Astrocyte (in vitro differentiated cells and primary cell): Measurements from ENCODE around the gene KCNG2. TPM values are rescaled to one million over a fixed set of nuclear protein-coding genes. Genes with fewer than 3 reads are reported as not detected.

Experiments
- DNase-seq: peaks from one replicate; pipeline ENCODE4 v3.0.0-alpha.2; 2010; ENCODE audit warnings: low read depth
- FAIRE-seq: peaks from 2 replicates; lab custom pipeline; 2011; peaks lifted over from hg19 to GRCh38; lab: Jason Lieb, UNC
- H2AFZ ChIP-seq: 2 replicates; pipeline ENCODE4 v1.6.0; 2012; ENCODE audit warnings: low read depth, low read length, inconsistent platforms
- H3K27ac ChIP-seq: 2 replicates; pipeline ENCODE4 v1.5.1; 2011; ENCODE audit warnings: low read depth, low read length, inconsistent platforms
- H3K27me3 ChIP-seq: 2 replicates; pipeline ENCODE4 v1.6.0; 2011; ENCODE audit warnings: low read length, inconsistent platforms; ENCODE audit not compliant: insufficient read depth
- H3K36me3 ChIP-seq: 2 replicates; pipeline ENCODE4 v1.5.1; 2011; ENCODE audit warnings: low read length, inconsistent platforms; ENCODE audit not compliant: insufficient read depth
- H3K4me1 ChIP-seq: 2 replicates; pipeline ENCODE4 v1.5.1; 2011; ENCODE audit warnings: low read length, inconsistent platforms; ENCODE audit not compliant: insufficient read depth
- H3K4me2 ChIP-seq: 2 replicates; pipeline ENCODE4 v1.6.0; 2012; ENCODE audit warnings: low read length, inconsistent platforms
- H3K4me3 ChIP-seq: 2 replicates; pipeline ENCODE4 v1.5.1; 2011; ENCODE audit warnings: low read depth, mild to moderate bottlenecking, low read length, inconsistent platforms; ENCODE audit not compliant: insufficient read depth
- H3K79me2 ChIP-seq: 2 replicates; pipeline ENCODE4 v1.6.0; 2012; ENCODE audit warnings: mild to moderate bottlenecking, low read length, inconsistent platforms; ENCODE audit not compliant: insufficient read depth
- H3K9ac ChIP-seq: 2 replicates; pipeline ENCODE4 v1.6.0; 2012; ENCODE audit warnings: mild to moderate bottlenecking, low read length, inconsistent platforms
- H3K9me3 ChIP-seq: 2 replicates; pipeline ENCODE4 v1.5.1; 2012; ENCODE audit warnings: low read depth, mild to moderate bottlenecking, low read length, inconsistent platforms; ENCODE audit not compliant: insufficient read depth
- H4K20me1 ChIP-seq: 2 replicates; pipeline ENCODE4 v1.6.0; 2012; ENCODE audit warnings: low read length, inconsistent platforms; ENCODE audit not compliant: insufficient read depth
- H3K27ac Mint-ChIP-seq: one replicate; pipeline ENCODE4 v1.8.0; 2021; ENCODE audit warnings: mild to moderate bottlenecking, mixed read lengths; ENCODE audit not compliant: unreplicated experiment
- H3K27me3 Mint-ChIP-seq: one replicate; pipeline ENCODE4 v1.8.0; 2021; ENCODE audit warnings: low read depth, mixed read lengths; ENCODE audit not compliant: unreplicated experiment
- H3K36me3 Mint-ChIP-seq: one replicate; pipeline ENCODE4 v1.8.0; 2021; ENCODE audit warnings: low read depth, mixed read lengths; ENCODE audit not compliant: unreplicated experiment
- H3K4me1 Mint-ChIP-seq: one replicate; pipeline ENCODE4 v1.8.0; 2021; ENCODE audit warnings: low read depth, mixed read lengths; ENCODE audit not compliant: unreplicated experiment
- H3K4me3 Mint-ChIP-seq: one replicate; pipeline ENCODE4 v1.8.0; 2021; ENCODE audit warnings: mild to moderate bottlenecking, moderate library complexity, mixed read lengths; ENCODE audit not compliant: unreplicated experiment
- H3K9me3 Mint-ChIP-seq: one replicate; pipeline ENCODE4 v1.8.0; 2021; ENCODE audit warnings: mild to moderate bottlenecking, mixed read lengths; ENCODE audit not compliant: unreplicated experiment
- EZH2 ChIP-seq: IDR thresholded peaks from 2 replicates; pipeline ENCODE4 v1.6.1; 2012; ENCODE audit warnings: mild to moderate bottlenecking, low read length, inconsistent platforms; ENCODE audit not compliant: insufficient read depth
- total RNA-seq: library from RNA; stranded (reverse); gene quantifications from 2 replicates; pipeline ENCODE4 v1.2.1, GENCODE V29; 2021
- TF ChIP-seq, protein P1 (sequence below): IDR thresholded peaks from 2 replicates; pipeline ENCODE4 v1.5.1; 2011; ENCODE audit warnings: low read depth, mild to moderate bottlenecking, inconsistent platforms, low read length, moderate library complexity; ENCODE audit not compliant: insufficient read depth

Gene KCNG2
- total RNA-seq, 1 donor from 2014 or later, result 0.16 TPM

DNA sequence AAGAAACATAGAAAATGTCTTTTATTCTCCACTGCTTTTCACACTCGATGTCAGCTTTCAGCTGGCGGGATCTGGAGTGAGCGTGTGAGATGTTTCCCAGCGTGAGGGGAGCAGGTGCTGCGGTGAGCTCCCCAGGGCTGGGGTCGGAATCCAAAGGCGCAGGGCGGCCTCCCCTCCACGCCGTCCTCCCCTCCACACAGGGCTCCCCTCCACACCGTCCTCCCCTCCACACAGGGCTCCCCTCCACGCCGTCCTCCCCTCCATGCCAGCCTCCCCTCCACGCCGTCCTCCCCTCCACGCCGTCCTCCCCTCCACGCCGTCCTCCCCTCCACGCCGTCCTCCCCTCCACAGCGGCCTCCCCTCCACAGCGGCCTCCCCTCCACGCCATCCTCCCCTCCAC, 26.9 kb upstream of the KCNG2 start:
- Histone ChIP-seq H4K20me1 (no peaks in the 10 kb centered on the region), H3K4me1 (no peaks in the 10 kb centered on the region), H3K27me3 (no peaks in the 10 kb centered on the region), H3K9me3 (peaks cover 2% of the 10 kb centered on the region), H3K4me3 (no peak overlapping the region), H3K27ac (no peak overlapping the region), H2AFZ (no peak overlapping the region), H3K9ac (no peak overlapping the region), H3K4me2 (no peak overlapping the region), H3K36me3 (no peaks in the 10 kb centered on the region), H3K79me2 (no peaks in the 10 kb centered on the region)
- Mint-ChIP-seq H3K4me1 (no peaks in the 10 kb centered on the region), H3K36me3 (peaks cover 4% of the 10 kb centered on the region), H3K4me3 (no peak overlapping the region), H3K27ac (no peak overlapping the region), H3K9me3 (peaks cover 13% of the 10 kb centered on the region), H3K27me3 (peaks cover 46% of the 10 kb centered on the region)
- FAIRE-seq (no peak), DNase-seq (no peak)
- TF ChIP-seq, protein P1, sequence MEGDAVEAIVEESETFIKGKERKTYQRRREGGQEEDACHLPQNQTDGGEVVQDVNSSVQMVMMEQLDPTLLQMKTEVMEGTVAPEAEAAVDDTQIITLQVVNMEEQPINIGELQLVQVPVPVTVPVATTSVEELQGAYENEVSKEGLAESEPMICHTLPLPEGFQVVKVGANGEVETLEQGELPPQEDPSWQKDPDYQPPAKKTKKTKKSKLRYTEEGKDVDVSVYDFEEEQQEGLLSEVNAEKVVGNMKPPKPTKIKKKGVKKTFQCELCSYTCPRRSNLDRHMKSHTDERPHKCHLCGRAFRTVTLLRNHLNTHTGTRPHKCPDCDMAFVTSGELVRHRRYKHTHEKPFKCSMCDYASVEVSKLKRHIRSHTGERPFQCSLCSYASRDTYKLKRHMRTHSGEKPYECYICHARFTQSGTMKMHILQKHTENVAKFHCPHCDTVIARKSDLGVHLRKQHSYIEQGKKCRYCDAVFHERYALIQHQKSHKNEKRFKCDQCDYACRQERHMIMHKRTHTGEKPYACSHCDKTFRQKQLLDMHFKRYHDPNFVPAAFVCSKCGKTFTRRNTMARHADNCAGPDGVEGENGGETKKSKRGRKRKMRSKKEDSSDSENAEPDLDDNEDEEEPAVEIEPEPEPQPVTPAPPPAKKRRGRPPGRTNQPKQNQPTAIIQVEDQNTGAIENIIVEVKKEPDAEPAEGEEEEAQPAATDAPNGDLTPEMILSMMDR, result no peak
- TF ChIP-seq EZH2, result no peak

DNA sequence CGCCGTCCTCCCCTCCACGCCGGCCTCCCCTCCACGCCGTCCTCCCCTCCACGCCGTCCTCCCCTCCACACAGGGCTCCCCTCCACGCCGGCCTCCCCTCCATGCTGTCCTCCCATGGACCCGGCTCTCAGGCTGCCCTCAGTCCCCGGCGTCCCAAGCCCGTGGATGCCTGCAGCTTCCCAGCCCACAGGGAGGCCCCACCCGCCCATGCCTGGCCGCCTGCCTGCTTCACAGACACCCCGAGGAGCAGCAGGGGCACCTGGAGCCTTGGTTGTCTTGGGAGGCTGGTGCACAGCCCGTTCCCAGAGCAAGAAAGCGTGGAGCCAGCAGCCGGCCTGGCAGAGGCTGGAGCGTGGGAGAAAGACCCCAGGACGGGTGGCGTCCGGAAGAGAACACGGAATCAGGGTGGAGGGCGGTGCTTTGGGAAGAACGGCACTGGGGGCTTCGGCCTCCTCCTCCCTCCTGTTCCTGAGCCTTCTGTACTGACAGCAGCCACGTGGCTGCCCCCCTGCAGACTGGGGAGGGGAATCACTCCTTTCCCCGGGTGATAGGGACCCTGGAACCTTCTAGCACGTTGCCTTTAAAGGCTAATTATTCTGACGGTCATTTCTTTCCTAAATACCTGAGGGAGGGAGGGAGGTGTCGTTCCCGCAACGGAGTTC, 26.2 kb upstream of the KCNG2 start:
- no peaks in the 10 kb centered on the region for H4K20me1 ChIP-seq
- Mint-ChIP-seq H3K27me3 (peaks cover 50% of the 10 kb centered on the region), H3K4me1 (no peaks in the 10 kb centered on the region), H3K27ac (no peak overlapping the region), H3K36me3 (peaks cover 1% of the 10 kb centered on the region), H3K9me3 (peaks cover 13% of the 10 kb centered on the region), H3K4me3 (no peak overlapping the region)
- H3K9ac ChIP-seq, result no peak overlapping the region
- H3K9me3 ChIP-seq, result peaks cover 2% of the 10 kb centered on the region
- H2AFZ ChIP-seq, result no peak overlapping the region
- H3K4me3 ChIP-seq, result no peak overlapping the region
- H3K27me3 ChIP-seq, result no peaks in the 10 kb centered on the region
- TF ChIP-seq, protein P1, result no peak
- TF ChIP-seq EZH2, result no peak
- H3K36me3 ChIP-seq, result no peaks in the 10 kb centered on the region
- FAIRE-seq (no peak), DNase-seq (no peak)
- H3K4me2 ChIP-seq, result no peak overlapping the region
- no peaks in the 10 kb centered on the region for H3K79me2 ChIP-seq
- H3K4me1 ChIP-seq, result no peaks in the 10 kb centered on the region
- no peak overlapping the region for H3K27ac ChIP-seq
